HAP-1 (cell line): ENCODE measurements around the gene ZBED2.
"Not testable (repeated sequence)": the region's sequence is repeated elsewhere in the genome, so short reads cannot be mapped to it uniquely, and the experiment has no call there.

ENCODE experiments used
- DNase-seq, 2 experiments: peaks; one replicate each; pipeline ENCODE4 v3.0.0-alpha.2; 2016 to 2020; ENCODE audit warnings: low spot score in 2 of 2
- H3K27me3 ChIP-seq: fragments of 250-450 bp; sonication (Bioruptor Pico); 2 replicates; pipeline ENCODE4 v1.5.1; 2020; ENCODE audit warnings: low read depth, mild to moderate bottlenecking, moderate library complexity
- H3K36me3 ChIP-seq: fragments of 250-450 bp; sonication (Bioruptor Pico); replicated peaks from 2 replicates; pipeline ENCODE4 v1.5.1; 2020; ENCODE audit warnings: mild to moderate bottlenecking
- H3K4me1 ChIP-seq: fragments of 250-450 bp; sonication (Bioruptor Pico); 2 replicates; pipeline ENCODE4 v1.5.1; 2020; ENCODE audit warnings: mild to moderate bottlenecking
- H3K4me3 ChIP-seq: fragments of 250-450 bp; sonication (Bioruptor Pico); 2 replicates; pipeline ENCODE4 v1.5.1; 2020; ENCODE audit warnings: mild to moderate bottlenecking, moderate library complexity
- H3K9me3 ChIP-seq: fragments of 250-450 bp; sonication (Bioruptor Pico); 2 replicates; pipeline ENCODE4 v1.5.1; 2020; ENCODE audit warnings: mild to moderate bottlenecking, moderate library complexity
- in situ Hi-C: fragments of 300-500 bp; cut with MboI; formaldehyde crosslinking; loops from 3 replicates; pipeline ENCODE4 v1.14.3; 2020; ENCODE audit warnings: low sequenced_read_pairs, inconsistent platforms, mixed read lengths

Gene ZBED2, protein sequence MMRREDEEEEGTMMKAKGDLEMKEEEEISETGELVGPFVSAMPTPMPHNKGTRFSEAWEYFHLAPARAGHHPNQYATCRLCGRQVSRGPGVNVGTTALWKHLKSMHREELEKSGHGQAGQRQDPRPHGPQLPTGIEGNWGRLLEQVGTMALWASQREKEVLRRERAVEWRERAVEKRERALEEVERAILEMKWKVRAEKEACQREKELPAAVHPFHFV

GRCh38 chr3:111595232-111595631, at the start of gene ZBED2:
Gene ZBED2 (minus strand): TSS chr3:111595346. CDS start chr3:111594201, 1,145 bp downstream.
- in situ Hi-C loops = no loop called here
- Histone ChIP-seq H3K4me3 (no peak within 1 kb of the TSS), H3K9me3 (no peaks in the 10 kb centered on the region), H3K27me3 (no peaks in the 10 kb centered on the region), H3K36me3 (no peaks in the 10 kb centered on the region), H3K4me1 (no peaks in the 10 kb centered on the region)
- DNase-seq = no peak

DNA sequence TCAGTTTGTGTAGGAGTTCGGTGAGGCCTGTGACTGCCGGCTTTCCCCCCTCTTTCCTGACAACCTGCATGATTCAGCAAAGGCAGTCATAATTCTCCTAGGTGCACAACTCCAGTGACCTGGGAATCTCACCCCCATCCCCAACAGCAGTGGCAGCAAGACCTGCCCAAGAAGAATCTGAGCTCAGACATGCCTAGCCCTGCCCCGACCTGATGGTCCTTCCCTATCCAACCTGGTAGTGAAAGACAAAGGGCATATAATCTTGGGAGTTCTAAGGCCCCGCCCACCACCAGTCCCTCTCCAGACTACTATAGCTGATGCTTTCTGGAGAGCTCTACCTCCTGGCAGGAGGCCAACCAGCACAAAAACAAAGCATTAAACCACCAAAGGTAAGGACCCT, 44.2 kb upstream of the ZBED2 start:
- Histone ChIP-seq H3K27me3 (no peaks in the 10 kb centered on the region), H3K4me3 (no peak overlapping the region), H3K4me1 (no peaks in the 10 kb centered on the region), H3K9me3 (peaks cover 2% of the 10 kb centered on the region; the same call in 1 of the 2 replicates), H3K36me3 (no peaks in the 10 kb centered on the region)
- DNase-seq = no peak
- in situ Hi-C loops = no loop called here

DNA sequence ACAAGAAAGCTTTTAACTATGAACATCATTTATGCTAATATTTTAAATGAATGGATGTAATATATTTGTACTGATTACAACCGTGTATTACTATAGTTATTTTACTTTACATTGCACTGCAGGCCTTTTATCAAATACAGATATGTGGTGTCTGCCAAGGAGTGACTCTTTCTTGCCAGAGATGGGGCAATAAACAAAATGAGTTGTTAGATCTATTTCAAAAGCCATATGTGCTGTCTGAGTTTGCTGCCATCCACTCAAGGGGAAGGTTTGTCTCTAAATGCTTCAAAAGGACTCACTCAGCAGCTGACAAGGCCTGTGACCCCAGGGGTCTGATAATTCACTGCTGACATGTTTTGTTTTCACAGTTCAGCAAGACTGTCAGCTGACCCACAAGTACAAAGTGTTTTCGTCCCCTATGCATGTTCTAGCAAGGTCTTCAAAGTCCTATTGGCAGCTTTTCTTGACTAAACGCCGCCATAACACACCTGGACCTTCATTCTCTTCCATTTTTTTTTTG, 41.3 kb upstream of the ZBED2 start:
- Histone ChIP-seq H3K9me3 (no peaks in the 10 kb centered on the region), H3K4me1 (no peaks in the 10 kb centered on the region), H3K4me3 (no peak overlapping the region), H3K27me3 (no peaks in the 10 kb centered on the region), H3K36me3 (no peaks in the 10 kb centered on the region)
- no peak for DNase-seq
- in situ Hi-C loops = no loop called here

- no peaks in the 10 kb centered on the region for H3K4me1 ChIP-seq
- in situ Hi-C loops = no loop called here
- no peaks in the 10 kb centered on the region for H3K36me3 ChIP-seq
- no peaks in the 10 kb centered on the region for H3K9me3 ChIP-seq
- no peak for DNase-seq
- no peaks in the 10 kb centered on the region for H3K27me3 ChIP-seq
- H3K4me3 ChIP-seq = no peak overlapping the region
These were observed 40.3 kb upstream of the ZBED2 start for GRCh38 chr3:111635403-111635802.

DNA sequence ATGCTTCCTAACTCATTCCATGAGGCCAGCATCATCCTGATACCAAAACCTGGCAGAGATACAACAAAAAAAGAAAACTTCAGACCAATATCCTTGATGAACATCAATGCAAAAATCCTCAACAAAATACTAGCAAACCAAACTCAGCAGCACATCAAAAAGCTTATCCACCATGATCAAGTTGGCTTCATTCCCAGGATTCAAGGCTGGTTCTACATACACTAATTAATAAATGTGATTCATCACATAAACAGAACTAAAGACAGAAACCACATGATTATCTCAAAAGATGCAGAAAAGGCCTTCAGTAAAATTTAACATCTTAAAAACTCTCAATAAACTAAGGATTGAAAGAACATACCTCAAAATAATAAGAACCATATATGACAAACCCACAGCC, 35.5 kb upstream of the ZBED2 start:
- H3K9me3 ChIP-seq, H3K4me1 ChIP-seq, in situ Hi-C loops, H3K4me3 ChIP-seq, H3K27me3 ChIP-seq, DNase-seq, H3K36me3 ChIP-seq: not testable (repeated sequence)

- H3K27me3 ChIP-seq, in situ Hi-C loops, H3K4me3 ChIP-seq, H3K36me3 ChIP-seq, DNase-seq, H3K9me3 ChIP-seq, H3K4me1 ChIP-seq: not testable (repeated sequence)
These were observed 33.9 kb upstream of the ZBED2 start for GRCh38 chr3:111629018-111629417.

GRCh38 chr3:111627092-111627491, 31.9 kb upstream of the ZBED2 start:
- no peaks in the 10 kb centered on the region for H3K36me3 ChIP-seq

DNA sequence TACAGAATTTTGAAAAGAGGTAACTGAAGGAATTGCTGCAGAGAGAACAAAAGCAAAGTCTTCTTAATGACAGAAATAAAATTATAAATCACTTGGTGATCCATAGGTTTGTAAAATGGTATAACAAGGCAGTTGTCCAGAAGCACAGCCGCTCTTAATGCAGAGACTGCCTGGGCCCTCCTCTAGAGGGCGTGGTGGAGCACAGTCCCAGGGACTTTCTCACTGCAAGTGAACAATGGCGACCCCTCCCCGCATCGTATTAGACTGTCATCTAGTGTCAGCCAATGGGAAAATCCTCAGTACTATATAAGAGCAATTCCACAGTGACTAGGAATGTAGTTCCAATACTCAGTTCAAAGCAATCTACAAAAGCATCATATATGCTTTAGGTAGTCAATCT, 26.4 kb upstream of the ZBED2 start:
- DNase-seq = peak; percentile 48 to 82
- no peaks in the 10 kb centered on the region for H3K9me3 ChIP-seq
- no peaks in the 10 kb centered on the region for H3K27me3 ChIP-seq
- in situ Hi-C loops = no loop called here
- no peaks in the 10 kb centered on the region for H3K36me3 ChIP-seq
- no peaks in the 10 kb centered on the region for H3K4me1 ChIP-seq
- no peak overlapping the region for H3K4me3 ChIP-seq

More at GRCh38 chr3:111627092-111627491, 31.9 kb upstream of the ZBED2 start:
- Histone ChIP-seq H3K9me3 (no peaks in the 10 kb centered on the region), H3K27me3 (no peaks in the 10 kb centered on the region), H3K4me3 (no peak overlapping the region), H3K4me1 (no peaks in the 10 kb centered on the region)
- no peak for DNase-seq
- in situ Hi-C loops = no loop called here

GRCh38 chr3:111619833-111620232, 24.7 kb upstream of the ZBED2 start:
- in situ Hi-C loops = no loop called here
- Histone ChIP-seq H3K27me3 (no peaks in the 10 kb centered on the region), H3K4me3 (no peak overlapping the region), H3K36me3 (no peaks in the 10 kb centered on the region), H3K9me3 (no peaks in the 10 kb centered on the region), H3K4me1 (no peaks in the 10 kb centered on the region)
- DNase-seq = no peak

DNA sequence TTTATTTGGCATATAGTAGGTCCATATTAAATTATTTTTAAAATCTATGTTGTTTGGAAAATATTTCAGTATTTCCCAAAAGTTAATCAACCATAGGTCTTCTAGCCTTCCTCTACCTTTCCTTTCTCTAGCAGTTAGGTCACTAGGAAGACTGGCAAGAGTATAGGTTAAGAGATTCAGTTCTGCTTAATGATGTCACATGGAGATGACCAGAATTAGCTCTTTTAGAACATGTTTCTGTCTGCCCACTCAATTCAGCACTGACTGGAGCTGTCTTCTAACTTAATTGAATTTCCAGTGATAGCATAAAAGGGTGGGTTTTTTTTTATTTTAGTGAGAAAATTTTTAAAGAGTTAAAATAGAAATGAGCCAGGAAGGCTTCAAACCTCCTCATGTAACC, 23.8 kb upstream of the ZBED2 start:
- H3K9me3 ChIP-seq = no peaks in the 10 kb centered on the region
- H3K4me1 ChIP-seq = no peaks in the 10 kb centered on the region
- no peaks in the 10 kb centered on the region for H3K27me3 ChIP-seq
- in situ Hi-C loops = no loop called here
- no peak overlapping the region for H3K4me3 ChIP-seq
- DNase-seq = no peak
- no peaks in the 10 kb centered on the region for H3K36me3 ChIP-seq

- in situ Hi-C loops = no loop called here
- H3K9me3 ChIP-seq = no peaks in the 10 kb centered on the region
- no peak overlapping the region for H3K4me3 ChIP-seq
- no peak for DNase-seq
- no peaks in the 10 kb centered on the region for H3K4me1 ChIP-seq
- no peaks in the 10 kb centered on the region for H3K36me3 ChIP-seq
- H3K27me3 ChIP-seq = no peaks in the 10 kb centered on the region
These were observed 22.9 kb upstream of the ZBED2 start for GRCh38 chr3:111617912-111618601.

DNA sequence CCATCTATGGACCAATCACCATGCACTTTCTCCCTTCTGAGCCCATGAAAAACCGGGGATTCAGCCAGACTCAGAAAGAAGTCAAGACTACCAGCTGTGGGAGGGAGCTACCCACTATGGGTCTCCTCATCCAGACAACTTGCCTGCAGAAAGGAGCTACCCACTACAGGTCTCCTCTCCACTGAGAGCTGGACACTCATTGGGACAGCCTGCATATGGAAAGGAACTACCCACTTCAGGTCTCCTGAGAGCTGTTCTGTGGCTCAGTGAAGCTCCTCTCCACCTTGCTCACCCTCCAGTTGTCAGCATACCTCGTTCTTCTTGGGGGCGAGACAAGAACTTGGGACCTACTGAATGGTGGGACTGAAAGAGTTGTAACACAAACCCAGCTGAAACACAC, 22.3 kb upstream of the ZBED2 start:
- Histone ChIP-seq H3K36me3 (no peaks in the 10 kb centered on the region), H3K27me3 (no peaks in the 10 kb centered on the region), H3K4me1 (no peaks in the 10 kb centered on the region), H3K4me3 (no peak overlapping the region), H3K9me3 (no peaks in the 10 kb centered on the region)
- no peak for DNase-seq
- in situ Hi-C loops = no loop called here

- in situ Hi-C loops = no loop called here
- no peaks in the 10 kb centered on the region for H3K27me3 ChIP-seq
- H3K9me3 ChIP-seq = no peaks in the 10 kb centered on the region
- H3K4me1 ChIP-seq = no peaks in the 10 kb centered on the region
- no peaks in the 10 kb centered on the region for H3K36me3 ChIP-seq
- no peak for DNase-seq
- H3K4me3 ChIP-seq = no peak overlapping the region
These were observed 21.4 kb upstream of the ZBED2 start for GRCh38 chr3:111616417-111617105.

GRCh38 chr3:111615880-111616279, 20.7 kb upstream of the ZBED2 start:
- Histone ChIP-seq H3K9me3 (no peaks in the 10 kb centered on the region), H3K27me3 (no peaks in the 10 kb centered on the region), H3K4me3 (no peak overlapping the region), H3K4me1 (no peaks in the 10 kb centered on the region), H3K36me3 (no peaks in the 10 kb centered on the region)
- in situ Hi-C loops = no loop called here
- no peak for DNase-seq
